ENCODE measurements around the gene RASD1.

Gene RASD1

DNA sequence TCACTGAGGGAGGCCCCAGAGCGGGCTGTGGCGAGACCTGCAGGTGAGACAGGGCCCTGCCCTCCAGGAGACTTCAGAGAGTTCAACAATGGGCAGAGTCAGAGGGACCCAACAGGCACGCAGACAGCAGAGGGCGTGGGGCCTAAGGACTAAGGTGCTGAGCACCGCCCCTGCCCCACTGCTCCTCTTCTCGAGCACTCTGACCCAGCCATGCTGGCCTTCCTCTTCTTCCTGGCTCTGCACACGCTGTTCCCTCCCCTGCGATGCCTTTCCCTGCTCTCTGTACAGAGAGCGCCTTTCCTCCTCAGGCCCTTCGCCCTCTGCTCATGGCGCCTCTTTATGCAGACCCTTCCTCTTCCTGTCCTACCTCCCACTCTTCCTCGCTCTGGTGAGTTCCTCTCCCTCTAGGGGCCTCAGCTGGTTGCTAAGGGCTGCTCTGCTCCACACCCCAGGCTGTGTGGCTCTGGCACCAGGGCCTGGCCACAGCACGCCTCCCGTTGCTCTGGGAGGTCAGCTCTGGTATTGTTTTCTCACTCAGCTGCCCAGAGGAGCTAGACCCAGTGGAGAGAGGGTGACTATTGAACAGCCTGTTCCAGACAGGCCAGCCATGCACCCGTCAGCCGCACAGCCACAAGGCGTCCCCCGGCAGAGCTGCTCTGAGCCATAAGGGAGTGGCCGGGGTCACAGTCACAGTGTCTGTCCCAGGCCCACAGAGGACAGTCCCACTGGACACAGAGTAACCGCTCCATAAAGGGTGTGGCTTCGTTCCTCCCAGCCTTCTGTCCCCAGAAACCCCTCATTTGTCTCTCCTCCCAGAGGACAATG is 13.6 kb upstream of the RASD1 start:
- DNase-seq: no peak

DNA sequence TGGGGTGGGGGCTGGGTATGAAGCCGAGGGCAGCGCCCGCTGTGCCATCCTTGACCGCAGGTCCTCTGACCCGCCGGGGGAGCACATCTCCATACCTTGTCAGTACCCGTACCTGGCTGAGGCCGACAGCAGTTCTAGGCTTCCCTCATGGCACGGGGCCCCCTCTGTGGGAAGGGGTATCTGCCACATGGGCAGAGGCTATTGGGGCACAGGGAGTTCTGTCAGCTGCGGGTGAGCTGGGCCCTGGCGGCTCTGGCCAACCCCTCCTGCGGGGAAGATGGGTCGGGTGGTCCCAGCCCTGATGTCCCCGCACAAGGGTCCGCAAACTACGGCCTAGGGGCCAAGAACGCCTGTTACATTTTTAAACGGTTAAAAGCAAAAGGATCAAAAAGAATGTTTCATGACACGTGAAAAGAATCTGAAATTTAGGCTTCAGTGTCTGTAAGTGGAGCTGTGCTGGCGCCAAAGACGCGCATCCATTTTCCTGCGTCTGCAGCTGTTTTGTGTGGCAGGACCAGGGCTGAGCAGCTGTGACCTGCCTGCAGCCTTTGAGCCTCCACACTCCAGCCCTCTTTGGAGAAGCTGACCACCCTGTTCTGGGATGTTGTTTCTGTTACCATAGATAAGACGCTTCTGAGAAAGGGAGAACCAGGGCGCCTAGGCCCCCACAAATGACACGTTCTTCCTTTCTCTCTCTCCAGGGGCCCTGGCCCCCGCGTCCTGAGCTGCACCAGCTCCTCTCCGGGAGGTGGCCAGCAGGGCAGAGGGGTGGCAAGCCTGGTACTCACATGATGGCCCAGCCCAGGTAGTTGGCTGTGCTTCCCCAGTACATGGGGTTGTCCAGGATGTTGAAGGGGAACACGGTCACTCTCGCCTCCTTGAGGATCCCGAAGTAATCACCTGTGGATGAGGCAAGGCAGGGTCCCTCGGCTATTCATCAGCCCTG is 12.7 kb upstream of the RASD1 start:
- no peak for DNase-seq

DNA sequence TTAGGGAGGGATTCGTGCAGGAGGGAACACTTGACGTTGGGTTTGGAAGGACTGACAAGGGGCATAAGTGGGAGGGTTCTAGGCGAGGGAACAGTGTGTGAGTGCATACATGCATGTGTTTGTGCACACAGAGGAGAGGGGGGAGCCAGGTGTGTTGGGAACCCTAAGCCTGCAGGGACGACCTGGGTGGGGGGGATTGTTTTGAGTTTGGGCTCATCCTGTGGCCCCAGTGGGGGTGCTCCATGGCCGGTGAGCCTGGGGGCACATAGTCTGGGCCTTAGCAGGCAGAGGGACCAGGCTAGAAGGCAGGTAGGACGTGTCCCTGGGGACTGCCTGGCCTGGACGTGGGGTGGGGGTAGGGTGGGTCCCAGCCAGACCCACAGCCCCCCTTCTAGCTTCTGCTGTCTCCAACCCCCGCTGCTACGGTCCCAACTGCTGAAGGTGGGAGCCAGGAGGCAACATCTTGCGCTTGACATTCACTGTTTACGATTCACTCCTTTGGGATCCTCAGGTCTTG is 11.9 kb upstream of the RASD1 start:
- DNase-seq: no peak

DNA sequence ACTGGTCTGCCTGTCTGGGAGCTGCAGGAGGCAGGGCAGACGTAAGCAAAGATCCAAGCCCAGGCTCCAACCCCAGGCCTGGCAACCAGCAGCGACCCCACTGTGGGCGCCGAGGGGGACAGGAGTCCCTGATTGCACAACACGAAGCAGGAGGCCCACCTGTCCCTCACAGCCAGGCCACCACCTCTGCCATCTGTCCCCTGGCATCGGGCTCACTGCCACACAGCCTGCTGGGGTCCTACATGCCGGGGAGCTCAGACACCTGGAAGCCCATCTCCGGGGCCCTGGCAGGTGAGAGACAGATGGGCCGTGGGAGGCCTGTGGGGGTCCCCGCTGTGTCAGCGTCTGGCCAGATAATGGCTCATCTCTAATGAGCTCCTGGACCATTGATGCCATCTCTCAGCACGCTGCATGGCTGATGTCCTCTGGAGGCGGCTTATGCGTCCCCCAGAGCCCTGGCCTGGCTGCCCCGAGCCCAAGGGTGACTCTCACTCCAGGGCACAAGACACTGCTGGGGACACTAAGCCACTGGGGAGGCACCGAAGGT is 11.3 kb upstream of the RASD1 start:
- DNase-seq: no peak

DNA sequence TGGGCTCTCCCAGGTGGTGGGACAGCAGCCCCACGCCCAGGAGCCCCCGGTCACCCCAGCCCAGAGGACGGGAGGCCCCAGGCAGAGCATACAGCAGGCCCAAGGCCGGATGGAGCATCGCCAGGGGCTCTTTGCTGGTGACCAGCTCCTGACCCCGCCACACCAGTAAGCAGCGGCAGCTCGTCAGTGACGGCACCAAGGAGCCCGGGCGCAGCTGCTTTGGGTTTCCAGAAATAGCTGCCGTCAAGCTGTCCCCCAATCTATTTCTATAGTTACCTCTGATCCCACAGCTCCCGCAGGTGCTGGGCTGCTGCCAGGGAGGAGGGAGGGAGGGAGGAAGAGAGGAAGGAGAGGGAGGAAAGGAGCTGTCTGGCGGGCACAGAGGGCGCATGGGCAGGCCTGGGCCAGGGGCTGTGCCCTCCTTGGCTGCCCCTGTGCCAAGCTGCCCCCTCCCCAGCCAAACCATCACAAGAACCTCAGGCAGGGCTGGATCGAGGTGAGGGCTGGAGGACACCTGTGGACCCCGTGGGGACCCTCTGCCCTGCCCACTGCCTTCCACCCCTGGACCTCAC is 10.8 kb upstream of the RASD1 start:
- no peak for DNase-seq

DNA sequence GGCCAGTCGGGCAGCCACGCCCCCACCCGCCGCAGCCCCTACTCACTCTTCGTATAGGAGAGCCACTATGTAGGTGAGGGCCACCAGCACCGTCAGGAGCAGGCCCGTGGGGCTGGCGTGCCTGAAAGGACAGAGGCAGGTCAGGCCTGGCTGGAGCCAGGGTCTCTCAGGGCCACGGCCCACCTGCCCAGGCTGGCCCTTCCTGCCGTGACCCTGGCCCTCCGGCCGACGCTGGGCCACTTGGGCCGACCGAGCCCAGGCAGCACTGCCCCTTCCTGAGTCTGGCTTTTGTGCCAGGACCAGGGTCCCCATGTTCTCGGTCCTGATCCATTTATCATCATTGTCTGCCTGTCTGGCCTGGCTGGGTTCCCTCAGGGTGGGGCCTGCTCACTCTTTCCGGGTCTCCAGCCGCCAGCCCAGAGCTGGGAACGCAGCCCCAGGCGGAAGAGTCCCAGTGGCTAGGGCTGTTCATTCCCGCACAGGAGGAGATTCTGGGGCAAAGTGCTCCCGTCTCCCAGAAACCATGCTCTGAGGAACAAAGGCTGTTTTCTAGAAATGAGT is 10.1 kb upstream of the RASD1 start:
- no peak for DNase-seq

DNA sequence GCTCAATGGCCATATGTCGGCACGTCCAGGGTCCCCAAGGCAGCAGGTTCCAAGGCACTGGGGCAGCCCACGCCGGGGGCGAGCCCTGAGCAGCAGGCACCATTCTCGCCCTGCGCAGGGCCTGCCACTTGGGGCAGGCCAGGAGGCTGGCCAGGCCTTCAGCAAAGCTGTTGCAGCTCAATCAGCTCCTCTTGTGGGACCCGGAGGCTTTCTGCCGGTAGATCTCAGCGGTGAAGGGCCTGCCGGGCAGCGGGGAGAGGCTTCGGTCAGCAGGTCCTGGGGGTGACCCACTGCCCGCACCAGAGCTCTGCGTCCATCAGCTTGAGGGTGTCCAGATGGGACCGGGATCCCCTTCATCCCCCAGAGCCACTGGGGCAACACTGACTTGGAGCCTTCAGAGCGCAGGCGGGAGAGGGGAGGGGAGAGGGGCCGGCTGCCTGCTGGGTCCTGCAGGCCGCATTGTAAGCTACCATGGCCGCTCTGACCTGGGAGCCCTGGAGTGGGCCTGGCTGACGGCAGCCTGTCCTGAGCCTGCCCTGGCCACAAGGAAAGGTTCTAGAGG is 9.5 kb upstream of the RASD1 start:
- DNase-seq: no peak

DNA sequence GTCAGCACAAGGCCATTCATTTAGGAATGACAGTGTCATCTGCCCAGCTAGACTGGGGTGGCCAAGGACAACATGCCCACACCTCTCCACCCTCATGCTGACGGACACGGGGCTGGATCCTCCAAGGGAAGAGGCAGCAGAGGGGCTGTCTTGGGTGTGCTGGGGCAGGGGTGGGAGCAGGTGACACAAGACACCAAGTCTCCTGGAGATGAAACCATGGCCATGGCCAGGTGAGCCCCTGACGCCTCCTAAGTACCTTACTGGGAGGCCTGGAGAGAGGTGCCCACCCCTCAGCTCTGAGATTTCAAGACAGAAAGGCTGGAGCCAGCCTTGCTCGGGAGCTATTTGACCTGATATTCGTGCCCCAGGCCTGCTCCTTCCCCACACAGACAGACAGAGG is 9.0 kb upstream of the RASD1 start:
- no peak for DNase-seq

DNA sequence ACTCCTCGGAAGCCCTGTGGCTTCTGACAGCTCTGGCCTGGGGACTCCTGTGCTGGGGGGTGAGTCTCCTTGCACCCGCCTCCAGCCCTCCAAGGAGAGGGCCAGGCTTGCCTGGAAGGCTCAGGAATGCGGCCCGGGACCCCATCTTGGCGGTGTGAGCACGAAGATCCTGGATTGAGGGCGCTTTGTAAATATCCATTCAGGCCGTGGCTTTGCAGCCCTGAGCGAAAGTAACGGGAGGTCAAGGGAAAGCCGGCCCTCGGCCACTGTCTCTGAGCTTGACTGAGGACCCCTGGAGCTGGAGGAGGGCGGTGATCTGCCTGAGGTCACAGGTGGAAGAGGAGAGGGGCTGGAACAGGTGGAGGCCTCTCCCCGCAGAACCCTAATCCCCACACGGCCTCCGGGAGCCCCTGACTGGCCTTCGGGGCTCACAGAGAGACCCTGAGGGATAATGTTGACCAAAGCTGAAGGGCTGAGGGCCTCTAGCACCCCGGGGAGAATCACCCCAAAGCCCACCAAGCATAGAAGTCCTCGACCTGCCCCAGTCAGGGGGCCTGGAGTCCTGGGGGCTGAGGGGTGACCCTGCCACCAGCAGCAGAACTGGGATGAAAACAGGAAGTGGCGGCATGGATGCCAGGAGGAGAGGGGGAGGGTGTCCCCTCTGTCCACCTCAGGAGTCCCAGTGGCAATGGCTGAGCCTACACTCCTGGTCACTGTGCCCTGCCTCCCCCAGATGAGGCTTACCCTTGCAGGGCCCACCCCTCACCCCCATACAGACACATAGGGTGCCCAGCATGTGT is 8.3 kb upstream of the RASD1 start:
- DNase-seq: no peak

DNA sequence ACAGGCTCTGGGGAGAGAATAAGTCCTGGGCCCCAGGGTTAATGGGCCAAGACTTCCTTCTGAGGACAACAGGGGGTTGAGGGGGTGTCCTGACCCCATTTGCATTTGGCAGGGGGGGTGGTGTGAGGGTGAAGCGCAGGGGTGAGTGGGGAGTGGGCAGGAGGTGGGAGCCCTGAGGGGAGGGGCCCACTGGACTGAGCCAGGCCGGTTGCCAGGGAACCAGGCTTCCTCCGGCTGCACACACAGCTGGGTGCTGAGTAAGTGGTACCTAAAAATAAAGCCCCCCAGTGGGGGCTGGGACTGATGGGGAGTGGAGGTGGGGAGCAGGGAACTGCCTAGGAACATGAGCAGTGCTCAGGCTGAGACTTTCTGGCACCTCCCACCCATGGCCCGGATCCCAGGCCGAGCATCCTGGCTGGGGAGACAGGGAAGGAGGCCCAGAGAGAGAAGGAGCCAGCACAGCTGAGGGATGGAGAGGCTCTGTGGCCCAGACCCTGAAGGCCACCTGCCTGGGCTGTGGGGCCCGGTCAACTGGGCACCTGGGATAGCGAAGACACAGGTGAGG is 7.5 kb upstream of the RASD1 start:
- DNase-seq: no peak

DNA sequence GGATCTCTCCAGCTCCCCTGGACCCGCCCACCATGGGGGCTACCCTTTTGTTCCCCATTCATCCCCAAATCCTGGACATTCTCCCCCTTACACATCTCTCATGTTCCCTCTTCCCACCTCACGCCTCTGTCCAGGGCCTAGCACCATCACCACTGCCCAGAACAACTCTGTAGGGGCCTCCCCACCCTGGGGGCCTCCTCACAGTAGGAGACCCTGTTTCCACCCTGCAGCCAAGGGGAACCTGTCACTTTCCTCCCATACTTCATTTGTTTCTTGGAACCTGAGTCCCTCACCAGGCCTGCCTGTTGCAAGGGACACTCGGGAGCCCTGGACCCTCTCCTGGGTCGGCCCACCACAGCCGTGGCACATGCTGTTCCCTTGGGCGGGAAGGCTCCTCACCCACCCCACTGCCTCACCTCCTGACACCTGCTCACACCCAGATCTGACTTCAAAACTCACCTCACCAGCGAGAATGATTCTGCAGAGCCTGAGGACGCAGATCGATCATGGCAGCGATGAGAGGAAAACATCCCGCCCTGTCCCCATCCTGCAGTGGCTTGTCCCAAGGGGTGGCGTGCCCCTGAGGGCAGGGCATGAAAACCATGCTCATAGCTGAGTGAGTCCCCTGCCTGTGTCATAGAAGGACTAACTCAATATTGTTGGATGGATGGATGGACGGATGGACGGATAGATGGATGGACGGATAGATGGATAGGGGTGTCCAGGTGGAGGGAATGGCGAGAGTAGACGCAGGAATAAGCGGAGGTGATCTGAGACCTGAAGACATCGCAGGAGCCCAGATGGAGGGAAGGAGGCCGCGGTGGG is 6.8 kb upstream of the RASD1 start:
- DNase-seq: no peak

DNA sequence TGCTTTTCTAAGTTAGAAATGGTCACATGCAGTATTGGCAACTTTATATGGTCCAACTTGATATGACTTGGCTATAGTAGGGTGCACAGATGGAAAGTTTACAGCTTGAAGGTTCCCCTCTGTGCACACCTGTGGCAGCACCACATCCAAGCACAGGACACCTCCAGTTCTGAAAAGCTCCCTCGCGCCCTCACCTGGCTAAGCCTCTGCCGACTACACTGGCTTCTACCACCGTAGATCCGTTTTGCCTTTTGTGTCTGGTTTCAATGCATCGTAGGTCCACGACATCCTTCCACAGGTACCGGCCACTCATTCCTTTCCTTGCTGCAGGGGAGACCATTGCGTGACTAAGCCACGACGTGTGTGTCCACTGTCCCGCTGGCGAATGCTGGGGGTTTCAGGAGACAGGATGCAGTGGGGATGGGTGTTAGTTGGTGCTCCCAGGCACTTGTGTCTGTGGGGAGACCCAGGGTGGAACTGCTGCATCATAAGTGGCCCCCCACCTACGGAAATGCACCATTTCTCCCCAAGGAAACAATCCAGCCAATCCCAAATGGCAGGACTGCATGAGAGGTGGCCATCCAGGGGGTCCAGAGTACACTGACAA is 4.9 kb upstream of the RASD1 start:
- DNase-seq: no peak

DNA sequence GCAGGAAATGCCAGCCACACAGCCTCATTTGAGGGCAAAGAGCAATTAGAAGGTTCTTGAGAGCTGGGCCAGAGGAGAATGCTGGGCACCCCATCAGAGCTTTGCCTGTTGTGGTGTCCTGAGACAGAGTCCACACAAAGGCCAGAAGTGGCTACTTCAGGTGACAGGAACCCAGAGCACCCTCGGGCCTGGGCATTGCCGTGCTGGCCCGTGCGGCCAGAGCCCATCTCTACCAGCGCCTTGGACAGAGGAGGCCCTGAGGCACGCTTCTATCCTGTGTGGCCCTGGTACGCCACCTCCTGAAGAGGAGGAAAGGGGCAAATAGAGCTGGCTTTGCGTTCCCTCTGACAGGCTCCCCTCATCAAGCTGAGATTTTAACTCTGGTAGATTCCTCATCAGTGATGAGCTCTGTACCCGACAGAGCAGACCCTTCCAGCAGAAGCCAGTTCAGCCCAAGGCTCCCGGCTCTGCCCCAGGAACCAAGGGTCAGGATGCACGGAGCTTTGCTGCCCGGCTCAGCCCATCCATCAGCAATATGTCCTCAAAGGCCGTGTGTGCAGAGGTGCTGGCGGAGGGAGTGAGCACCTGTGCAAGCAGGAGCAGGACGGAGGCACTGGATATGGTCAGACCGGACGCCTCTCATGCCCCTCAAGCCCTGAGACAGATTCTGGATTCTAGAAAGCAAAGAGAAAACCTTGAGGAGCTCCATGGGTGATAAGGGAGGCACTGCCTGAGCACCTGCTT is 3.4 kb upstream of the RASD1 start:
- DNase-seq: no peak

DNA sequence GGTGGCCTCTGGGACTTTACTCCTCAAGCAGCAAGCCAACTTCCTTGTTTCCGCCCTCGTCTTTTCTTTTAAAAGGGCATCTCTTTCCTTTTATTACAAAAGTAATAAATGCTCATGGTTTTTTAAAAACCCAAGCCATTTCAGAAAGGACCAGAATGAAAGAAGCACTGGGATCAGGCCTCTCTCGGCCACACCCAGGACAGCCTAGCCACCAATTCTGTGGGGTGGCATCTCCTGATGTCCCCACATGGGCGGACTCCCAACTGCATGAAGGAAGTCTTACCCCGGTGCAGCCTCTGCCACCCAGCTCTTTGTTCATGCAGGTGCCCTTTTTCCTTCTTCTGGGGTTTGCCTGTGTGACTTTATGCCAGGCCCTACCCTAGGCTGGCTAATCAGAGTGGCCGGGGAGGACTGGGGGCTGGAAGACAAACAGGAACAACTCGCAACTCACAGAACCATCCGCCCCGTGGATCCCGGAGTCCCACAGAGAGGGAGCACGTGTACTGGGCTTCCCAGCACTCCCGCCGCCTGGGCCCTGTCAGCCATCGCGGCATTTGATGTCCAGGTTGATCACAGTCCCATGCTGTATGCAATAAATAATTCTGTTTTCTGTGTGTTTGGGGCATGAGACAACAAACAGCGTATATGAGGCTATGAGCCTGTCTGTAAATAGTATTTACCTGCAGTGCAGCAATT is 2.6 kb upstream of the RASD1 start:
- no peak for DNase-seq

DNA sequence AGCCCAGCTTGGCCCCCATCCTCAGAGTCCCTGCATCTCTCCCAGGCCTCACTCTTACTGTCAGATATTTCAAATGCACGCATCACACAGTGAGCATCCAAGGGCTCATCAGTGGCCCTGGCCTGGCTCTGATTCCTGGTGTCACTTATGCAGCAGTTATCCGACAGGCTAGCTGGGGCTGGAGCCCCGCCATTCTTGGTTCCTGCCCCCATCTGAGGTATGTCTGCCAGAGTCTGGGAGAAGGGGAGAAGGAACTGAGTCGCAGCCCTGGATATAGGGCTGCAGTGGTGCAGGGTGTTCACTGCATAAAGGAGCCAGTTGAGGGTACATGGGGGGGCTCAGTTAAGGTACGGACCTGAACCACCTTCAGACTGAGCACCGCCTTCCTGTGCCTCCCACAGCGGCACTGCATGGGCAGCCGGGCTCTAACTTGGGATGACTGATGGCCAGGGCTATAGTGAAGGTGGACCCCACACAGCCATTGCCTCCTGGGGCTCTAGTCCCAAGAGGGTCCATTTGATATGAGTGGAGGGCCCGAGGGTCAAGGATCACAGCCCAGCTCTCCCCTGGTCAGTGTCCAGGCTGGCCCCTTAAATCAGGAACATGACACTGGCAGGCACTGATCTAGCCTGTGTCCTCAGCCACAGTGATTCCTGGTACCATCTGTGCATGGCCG is 1.8 kb upstream of the RASD1 start:
- DNase-seq: no peak

DNA sequence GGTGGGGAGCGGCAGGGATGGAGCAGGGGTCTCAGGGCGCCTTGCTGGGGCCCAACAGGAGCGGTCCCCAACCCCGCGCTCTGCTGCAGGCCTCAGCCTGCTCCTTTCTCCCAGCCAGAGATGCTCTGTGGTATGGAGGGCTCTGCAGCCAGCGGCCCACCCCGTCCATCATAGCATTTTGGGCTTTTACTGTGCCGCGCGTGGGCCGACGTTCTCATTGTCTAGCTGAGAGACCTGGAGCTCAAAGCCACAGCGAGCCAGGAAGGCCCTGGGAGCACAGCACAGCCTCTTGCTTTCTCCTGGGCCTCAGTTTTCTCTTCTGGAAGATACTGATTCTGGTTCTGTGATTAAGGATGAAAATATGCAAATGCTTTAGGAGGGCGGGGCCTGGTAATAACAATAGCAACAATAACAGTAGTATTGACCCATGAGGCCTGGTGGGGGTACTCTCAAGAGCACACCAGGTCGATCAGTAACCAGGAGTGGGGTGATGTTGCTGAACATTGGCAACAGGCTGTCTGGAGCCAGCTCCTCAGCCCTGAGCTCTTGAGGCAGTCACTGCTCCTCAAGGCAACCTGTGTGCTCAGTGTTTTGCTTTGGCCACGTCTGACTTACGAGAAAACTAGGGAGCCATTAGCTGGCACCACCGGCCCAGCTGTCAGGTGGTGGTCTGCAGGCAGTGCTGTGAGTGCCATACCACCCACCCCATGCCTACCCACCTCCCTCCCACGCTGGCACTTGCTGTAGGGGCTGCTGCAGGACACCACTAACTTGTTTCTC is 1.1 kb upstream of the RASD1 start:
- DNase-seq: no peak

Data from stimulated activated CD8-positive, alpha-beta memory T cell treated with anti-CD3 and anti-CD28 coated beads, Interleukin-4, amount 100 ng/mL, for 48 hours (primary cell).